ENCODE results near the gene FOXR1. TPM values are rescaled to one million over a fixed set of nuclear protein-coding genes. Genes with fewer than 3 reads are reported as not detected.

Gene FOXR1
- total and polyA plus RNA-seq, 2 donors (not counting 3 experiments of a cell fraction or from before 2014, with no cell fraction given), result not detected

GRCh38 chr11:119018074-119018938 lies 46.7 kb downstream of the FOXR1 start, which contains the start of the genes RPS25 and TRAPPC4:
Gene RPS25 (minus strand): TSS chr11:119018343. CDS start chr11:119018284, 59 bp downstream.
Gene TRAPPC4 (plus strand): TSS chr11:119018766. CDS start chr11:119018796, 30 bp downstream.
- POLR2A ChIA-PET, result interaction anchor here (0.5 to 1.2 kb wide), 2 partner anchors 21 to 28 kb away, joined by 4 to 6 read pairs; partner anchors contain the start of gene CENATAC

More at GRCh38 chr11:119018074-119018938, 46.7 kb downstream of the FOXR1 start, which contains the start of the genes RPS25 and TRAPPC4:
- DNase-seq (ENCODE audit: low read depth, low spot score) (peak; percentile 97), FAIRE-seq (peak; percentile 99)
- CTCF ChIA-PET, result interaction anchor here (1.2 to 3.1 kb wide), 4 partner anchors 13 to 329 kb away, joined by 3 to 11 read pairs (median 4); partner anchors contain the start of gene SLC37A4
- Histone ChIP-seq H2AFZ (ENCODE audit: low read depth, low read length) (peak within 1 kb of the TSS; percentile 87), H3K79me2 (ENCODE audit: control insufficient read depth, insufficient read depth, low read length) (peaks cover 44% of the 10 kb centered on the region), H3K36me3 (ENCODE audit: control insufficient read depth in 2 of 2, extremely low read depth in 1 of 2, insufficient read depth in 2 of 2, low read length in 2 of 2) (peaks cover 19 to 23% of the 10 kb centered on the region in 2 experiments), H3K4me1 (ENCODE audit: control insufficient read depth, extremely low read depth, insufficient read depth, low read length) (peaks cover 18% of the 10 kb centered on the region), H3K27ac (ENCODE audit: insufficient read depth, low read depth, low read length) (peak within 1 kb of the TSS; percentile 60), H3K9me1 (replicated peaks; ENCODE audit: control insufficient read depth, extremely low read depth, insufficient read depth, low read length) (no peaks in the 10 kb centered on the region), H3K4me3 (replicated peaks in 1 of 3; ENCODE audit: insufficient read depth in 1 of 3, low read depth in 1 of 3, low read length in 3 of 3) (peak within 1 kb of the TSS; percentile 79 to 98 (median 95)), H3K4me2 (ENCODE audit: insufficient read depth, low read length) (peak within 1 kb of the TSS; percentile 81), H4K20me1 (replicated peaks; ENCODE audit: control insufficient read depth, extremely low read depth, insufficient read depth, low read length) (no peaks in the 10 kb centered on the region), H3K27me3 (ENCODE audit: control insufficient read depth in 2 of 2, insufficient read depth in 2 of 2, low read length in 2 of 2) (no peaks in the 10 kb centered on the region), H3K9me3 (replicated peaks; ENCODE audit: control insufficient read depth, insufficient read depth, low read length) (no peaks in the 10 kb centered on the region), H3K9ac (replicated peaks; ENCODE audit: extremely low read depth, insufficient read depth, low read length) (peak within 1 kb of the TSS; percentile 85)
- intact Hi-C loops (cut with micrococcal nuclease) (loop anchor here (1.0 to 5.0 kb wide), 6 partner anchors 12 to 303 kb away; partner anchors contain the start of genes BCL9L, CENATAC, HYOU1 and SLC37A4), dilution Hi-C loops (cut with MboI; ENCODE audit: extremely low pct_ligation_motif_present, low sequenced_read_pairs) (no loop called here)
- no TSS peak for BruUV-seq (replicated peaks)
- TF ChIP-seq GATA2 (IDR thresholded peaks at IDR 0.05; ENCODE audit: insufficient read depth, insufficient read length, low read depth, low read length) (no peak), EZH2 (IDR thresholded peaks at IDR 0.05; ENCODE audit: borderline replicate concordance, low read depth, low read length, severe bottlenecking) (no peak), FOS (IDR thresholded peaks at IDR 0.05; ENCODE audit: borderline replicate concordance, insufficient read depth, low read length) (no peak), MYC (IDR thresholded peaks at IDR 0.05; ENCODE audit: low read depth, low read length) (peak; percentile 5), JUN (IDR thresholded peaks at IDR 0.05; ENCODE audit: borderline replicate concordance, insufficient read depth, insufficient read length, low read depth) (no peak), POLR2AphosphoS5 (IDR thresholded peaks at IDR 0.05; ENCODE audit: insufficient read depth, low read depth, low read length) (peak; percentile 90), CTCF (IDR thresholded peaks at IDR 0.05; ENCODE audit: extremely low read depth in 1 of 2, insufficient read depth in 1 of 2, low read depth in 1 of 2, low read length in 2 of 2) (no peak), POLR2A (IDR thresholded peaks at IDR 0.05; ENCODE audit: low read depth, low read length) (peak; percentile 92)
- TF ChIP-seq, protein P1, sequence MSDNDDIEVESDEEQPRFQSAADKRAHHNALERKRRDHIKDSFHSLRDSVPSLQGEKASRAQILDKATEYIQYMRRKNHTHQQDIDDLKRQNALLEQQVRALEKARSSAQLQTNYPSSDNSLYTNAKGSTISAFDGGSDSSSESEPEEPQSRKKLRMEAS (IDR thresholded peaks at IDR 0.05; ENCODE audit: insufficient read depth, insufficient read length), result no peak

Measured in endothelial cell of umbilical vein (primary cell).